Stimulated activated CD4-positive, alpha-beta T cell treated with anti-CD3 and anti-CD28 coated beads, Interleukin-1b, Interleukin-23, amount 100 ng/mL, for 4 hours (primary cell): ENCODE data around the gene GORASP1.
A peak's percentile ranks its signal among the peaks of the same experiment; 100 is the strongest.

ENCODE experiments used
- DNase-seq, 2 donors: peaks; one replicate each; pipeline ENCODE4 v3.0.0-alpha.2; 2020; ENCODE audit warnings: low read depth in 2 of 2

GORASP1 gene

DNA sequence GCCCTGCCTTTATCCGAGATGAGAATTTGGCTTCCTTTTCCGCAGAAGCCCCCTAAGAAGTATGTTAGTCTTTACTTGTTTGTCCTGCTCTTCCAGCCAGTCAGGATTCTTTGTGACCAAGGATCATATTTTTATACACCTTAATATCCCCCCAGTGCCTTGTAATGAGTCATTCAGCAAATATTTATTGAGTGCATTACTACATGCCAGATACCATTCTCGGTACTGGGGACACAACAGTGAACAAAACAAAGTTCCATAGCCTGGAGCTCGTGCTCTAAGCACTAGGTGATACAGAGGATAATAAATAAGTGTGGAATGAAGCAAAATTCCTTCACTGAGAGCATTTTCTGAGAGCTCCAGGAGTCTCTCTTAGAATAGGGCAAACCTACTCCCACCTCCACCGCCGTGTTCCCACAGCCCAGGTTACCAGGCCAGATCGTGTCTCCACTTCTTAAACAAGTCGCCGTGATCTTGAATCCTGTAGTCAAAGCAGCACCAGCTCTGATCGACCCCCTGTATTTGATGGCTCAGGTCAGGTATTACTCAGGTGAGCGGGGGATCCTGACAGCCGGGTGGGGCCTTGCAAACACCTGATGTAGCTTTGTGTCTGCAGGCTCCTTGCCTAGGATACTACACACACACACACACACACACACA lies 18.5 kb upstream of the GORASP1 start:
- DNase-seq: no peak

GRCh38 chr3:39124876-39125840 lies 17.7 kb upstream of the GORASP1 start:
- no peak for DNase-seq

DNA sequence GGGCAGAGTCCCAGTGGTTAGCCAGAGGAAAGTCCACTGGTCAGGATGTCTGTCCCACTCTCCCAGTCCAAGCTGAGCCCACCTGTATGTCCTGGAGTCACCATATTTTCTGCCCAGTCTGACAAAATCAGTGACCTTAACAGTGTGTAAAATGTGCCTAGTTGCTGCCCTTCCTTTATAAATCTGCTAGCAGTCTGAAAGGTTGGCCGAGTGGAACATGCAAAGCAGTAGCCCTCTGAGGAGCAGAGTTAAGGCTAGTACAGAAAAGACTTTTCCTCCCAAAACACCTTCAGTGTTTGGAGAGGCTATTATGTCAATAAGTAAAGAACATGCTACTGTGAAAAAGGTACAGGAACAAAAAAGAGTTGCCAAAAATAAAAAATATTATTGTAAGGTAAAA lies 15.4 kb upstream of the GORASP1 start:
- DNase-seq: no peak

DNA sequence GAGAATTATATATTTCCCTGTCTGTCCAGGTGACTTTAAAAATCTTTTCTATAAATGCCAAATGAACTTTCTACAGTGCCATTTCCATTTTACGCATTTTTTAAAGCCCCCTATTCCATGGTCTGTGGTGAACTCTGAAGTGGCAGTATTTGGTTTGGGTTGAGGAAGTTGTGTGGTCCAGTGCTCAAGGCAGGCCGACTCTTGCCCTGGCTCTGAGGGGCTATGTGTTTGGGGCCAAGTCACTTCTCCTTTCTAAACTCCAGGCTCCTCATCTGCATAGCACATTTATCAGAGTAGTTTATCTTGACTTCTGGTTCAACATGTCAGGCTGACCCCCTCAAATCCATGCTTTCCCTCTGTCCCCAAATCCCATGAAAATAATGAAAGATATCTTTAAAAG lies 14.2 kb upstream of the GORASP1 start:
- no peak for DNase-seq

GRCh38 chr3:39118931-39119660 lies 11.7 kb upstream of the GORASP1 start:
- no peak for DNase-seq

GRCh38 chr3:39118079-39118478 lies 10.7 kb upstream of the GORASP1 start:
- DNase-seq: no peak

GRCh38 chr3:39115870-39116269 lies 8.4 kb upstream of the GORASP1 start:
- DNase-seq: no peak

GRCh38 chr3:39114456-39114855 lies 7.0 kb upstream of the GORASP1 start:
- DNase-seq: no peak

GRCh38 chr3:39113291-39113690 lies 5.9 kb upstream of the GORASP1 start:
- no peak for DNase-seq

DNA sequence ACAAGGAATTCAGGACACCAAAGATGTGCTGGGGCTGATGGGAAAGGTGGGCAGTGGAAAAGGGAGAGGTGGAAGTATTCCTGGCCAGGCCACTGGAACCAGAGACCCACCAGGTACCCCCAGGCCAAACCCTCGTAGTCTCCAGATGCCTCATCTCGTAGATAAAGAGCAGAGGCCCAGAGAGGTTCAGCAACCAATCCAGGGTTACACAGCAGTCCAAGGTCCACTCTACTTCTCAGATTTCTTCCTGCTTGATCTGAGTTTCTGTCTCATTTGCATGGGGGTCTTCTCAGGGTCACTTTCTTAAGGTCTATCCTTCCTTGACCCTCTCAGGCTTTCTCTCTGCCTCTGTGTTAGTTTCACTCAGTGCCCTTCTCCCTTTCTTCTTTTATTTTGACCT lies 5.1 kb upstream of the GORASP1 start:
- DNase-seq: no peak

DNA sequence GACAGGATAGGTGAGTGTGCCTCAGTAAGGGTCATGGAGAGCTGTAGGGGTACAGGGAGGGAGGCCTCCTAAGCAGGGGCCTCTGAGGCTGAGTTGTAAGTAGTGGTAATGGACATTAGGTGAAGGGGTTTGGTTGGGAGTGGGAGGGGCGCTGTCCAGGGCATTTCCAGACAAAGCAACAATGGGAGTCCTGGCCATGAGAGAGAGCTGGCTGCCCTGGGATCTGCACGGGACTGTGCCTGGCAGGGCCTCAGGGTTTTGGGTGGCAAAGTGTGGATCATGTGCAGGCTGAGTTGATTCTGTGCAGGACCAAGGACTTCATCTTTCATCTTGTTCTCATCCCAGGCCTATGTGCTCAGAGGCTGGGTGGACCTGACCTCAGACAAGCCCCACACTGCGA lies 4.7 kb upstream of the GORASP1 start:
- no peak for DNase-seq

- no peak for DNase-seq
Observed at GRCh38 chr3:39110041-39110639, 2.7 kb upstream of the GORASP1 start.

DNA sequence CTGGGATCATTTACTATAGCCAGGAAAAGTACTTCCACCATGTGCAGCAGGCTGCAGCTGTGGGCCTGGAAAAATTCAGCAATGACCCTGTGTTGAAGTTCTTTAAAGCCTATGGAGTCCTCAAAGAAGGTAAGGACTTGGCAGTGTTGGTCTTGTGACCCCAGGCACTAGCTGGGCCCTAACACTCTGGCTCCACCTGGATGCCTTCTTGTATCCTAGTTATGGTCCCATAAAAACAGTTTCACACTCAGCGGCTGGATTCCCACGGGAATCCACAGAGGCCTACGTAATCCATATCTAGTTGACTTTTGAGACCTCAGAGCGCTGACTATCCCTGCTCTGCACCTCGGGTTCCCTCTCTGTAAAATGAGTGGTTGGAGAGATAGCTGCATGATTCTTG lies 1.7 kb upstream of the GORASP1 start:
- DNase-seq: no peak

DNA sequence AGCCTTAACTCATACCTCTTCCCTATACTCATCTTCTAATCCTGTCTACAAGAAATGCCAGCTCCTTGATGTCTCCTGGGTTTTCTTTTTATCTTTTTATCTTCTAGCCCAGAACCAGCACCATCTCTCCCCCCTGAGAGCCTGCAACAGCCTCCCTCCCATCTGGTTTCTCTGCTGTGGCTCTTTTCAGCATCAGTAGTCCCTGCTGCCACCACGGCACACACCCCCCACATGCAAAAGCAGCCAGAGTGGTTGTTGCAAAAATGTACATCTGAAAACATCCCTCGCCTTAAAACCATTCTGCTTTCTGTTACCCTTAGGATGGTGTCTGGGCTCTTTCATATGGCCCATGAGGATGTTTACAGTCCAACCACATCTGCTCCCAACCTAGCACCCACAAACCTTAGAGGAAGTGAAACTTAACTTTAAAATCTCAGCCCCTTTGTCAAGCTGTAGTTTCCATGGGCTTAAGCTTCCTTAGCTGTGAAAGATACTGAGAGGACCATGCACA lies 828 bp upstream of the GORASP1 start:
- DNase-seq: no peak

DNA sequence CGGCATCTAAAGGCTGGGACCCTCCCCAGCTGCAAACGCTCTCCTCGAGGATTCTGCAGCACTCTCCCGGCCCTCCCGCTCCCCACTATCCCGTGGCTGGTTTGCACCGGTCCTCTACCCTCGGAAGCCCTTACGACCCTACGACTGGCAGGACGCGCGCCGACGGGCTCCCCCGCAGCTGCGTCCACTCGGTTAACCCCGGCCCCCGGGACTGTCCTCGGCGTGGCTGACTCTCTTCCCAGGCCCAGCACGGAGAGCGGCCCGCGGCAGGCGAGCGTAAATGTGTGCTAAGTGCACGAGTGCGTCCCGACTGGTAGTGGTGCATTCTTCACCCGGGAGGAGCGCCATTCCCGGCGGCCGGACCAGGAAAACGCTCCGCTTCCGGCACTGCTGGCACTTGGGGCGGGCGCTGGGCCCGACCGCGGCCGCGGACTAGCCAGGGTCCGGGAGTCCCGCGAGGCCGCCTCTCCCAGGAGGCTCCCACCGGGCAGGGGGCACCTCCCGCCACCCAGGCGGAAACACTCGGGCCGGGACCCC lies 508 bp downstream of the GORASP1 start:
- DNase-seq: no peak

DNA sequence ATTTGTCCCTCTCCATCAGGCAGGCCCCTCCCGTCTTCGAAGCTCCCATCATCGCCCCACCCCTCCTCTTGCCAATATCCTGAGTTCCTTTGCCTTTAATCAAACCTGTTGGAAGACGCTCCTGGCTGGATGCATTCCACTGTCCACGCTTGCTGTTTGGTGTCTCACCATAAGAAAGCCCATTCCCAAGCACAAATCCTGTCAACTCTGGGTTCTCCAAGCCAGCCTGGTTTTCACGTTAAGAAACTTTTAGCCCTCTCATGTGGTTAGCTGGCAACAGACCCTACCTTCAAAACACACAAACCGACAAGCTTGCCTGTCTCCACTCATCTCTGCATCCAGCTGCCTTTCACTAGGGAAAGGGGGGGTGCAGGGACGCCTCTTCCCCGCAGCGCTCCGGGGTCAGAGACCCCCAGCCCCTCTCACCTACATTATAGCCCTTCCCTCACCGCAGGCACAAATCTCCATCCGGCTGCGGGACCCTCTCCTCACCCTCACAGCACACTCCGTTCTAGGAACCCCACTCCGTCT lies 1.1 kb downstream of the GORASP1 start:
- no peak for DNase-seq

- DNase-seq: no peak
Observed at GRCh38 chr3:39105687-39106063, 1.8 kb downstream of the GORASP1 start.

- peak in 1 of 2 donors; percentile 36 for DNase-seq
Observed at GRCh38 chr3:39104961-39105686, 2.3 kb downstream of the GORASP1 start.

DNA sequence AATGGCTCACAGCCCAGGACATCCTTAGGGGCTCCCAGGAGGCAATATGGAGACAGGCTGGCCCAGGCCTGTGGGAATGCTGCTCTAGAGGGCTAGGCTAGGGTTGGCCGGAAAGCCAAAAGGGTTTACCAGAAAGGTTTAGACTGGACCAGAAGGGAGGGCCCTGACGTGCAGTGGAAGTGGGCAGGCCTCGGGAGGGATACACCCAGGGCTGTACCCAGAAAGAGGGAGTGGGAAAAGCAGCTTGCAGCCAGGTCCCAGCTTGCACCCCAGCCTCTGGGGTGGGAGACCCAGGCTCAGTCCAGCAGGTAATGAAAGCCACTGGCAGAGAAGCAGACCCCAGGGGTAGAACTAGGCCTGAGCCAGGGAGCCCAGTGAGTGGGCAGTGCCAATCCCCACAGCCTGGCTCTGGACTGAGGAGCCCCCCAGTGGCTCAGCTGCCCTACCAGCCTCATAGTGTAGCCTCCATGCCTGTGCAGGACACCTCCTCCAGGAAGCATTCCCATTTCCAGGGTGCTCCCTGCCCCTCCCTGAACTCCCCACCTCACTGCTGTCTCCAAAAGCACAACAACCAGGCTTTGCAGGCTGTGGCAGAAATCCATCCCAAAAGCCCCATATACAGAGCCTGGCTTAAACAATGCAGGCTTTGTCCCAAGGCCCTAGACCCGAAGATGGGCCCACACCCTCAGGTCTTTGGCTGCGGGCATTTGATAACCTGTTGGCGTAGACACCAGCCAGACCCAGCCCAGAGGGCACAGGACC lies 3.5 kb downstream of the GORASP1 start:
- no peak for DNase-seq

DNA sequence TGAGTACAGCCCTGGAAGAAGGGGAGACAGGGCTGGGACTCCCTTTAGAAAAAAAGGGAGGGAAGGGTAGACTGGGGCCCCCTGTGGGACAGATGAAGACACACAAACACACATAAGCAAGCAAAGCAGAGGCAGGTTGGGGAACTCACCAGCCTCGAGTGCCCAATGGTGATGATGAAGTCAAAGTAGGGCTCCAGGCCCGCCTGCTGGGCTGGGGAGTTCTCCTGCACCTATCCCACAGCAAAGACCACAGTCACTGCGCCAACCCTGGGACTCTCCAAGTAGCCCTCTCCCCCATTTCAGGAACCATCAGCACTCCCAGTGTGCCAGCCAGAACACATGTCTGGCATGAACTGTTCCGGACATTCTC lies 4.1 kb downstream of the GORASP1 start:
- no peak for DNase-seq
